GM18517 (cell line): Measurements from ENCODE around the gene MTURN.
A peak's percentile ranks its signal among the peaks of the same experiment; 100 is the strongest.
"Not testable (repeated sequence)": the region's sequence is repeated elsewhere in the genome, so short reads cannot be mapped to it uniquely, and the experiment has no call there.

Experiments
- ATAC-seq: cut with Tn5 transposase; IDR thresholded peaks from one replicate; pipeline ENCODE4 v1.9.1; 2021; ENCODE audit warnings: mild to moderate bottlenecking, moderate library complexity; ENCODE audit not compliant: unreplicated experiment

MTURN gene

DNA sequence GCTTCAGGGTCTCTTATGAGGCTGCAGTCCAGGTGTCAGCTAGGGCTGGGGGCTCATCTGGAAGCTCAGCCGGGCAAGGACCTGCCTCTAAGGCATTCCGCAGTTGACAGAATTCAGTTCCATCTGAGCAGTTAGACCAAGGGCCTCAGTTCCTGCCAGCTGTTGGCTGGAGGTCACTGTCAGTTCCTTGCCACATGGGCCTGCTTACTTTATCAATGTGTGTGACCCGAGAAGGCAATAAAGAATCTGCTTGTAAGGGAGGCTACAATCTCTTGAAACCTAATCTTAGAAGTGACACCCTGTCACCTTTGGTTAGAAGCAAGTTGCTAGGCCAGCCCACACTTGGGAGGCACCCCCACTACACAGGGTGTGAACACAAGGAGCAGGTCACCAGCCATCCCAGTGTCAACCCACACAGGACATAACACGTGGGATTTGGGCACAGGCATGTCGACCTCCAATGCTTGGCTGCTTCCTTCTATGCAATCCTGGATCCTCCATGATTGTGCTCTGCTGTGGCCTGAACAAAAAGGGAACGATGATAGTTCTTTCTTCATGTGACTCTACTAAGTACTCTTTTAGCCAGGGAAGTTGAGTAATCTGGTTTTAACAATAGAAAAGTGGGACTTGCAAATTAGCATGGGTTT, 41.8 kb downstream of the MTURN start:
- ATAC-seq, result no peak

DNA sequence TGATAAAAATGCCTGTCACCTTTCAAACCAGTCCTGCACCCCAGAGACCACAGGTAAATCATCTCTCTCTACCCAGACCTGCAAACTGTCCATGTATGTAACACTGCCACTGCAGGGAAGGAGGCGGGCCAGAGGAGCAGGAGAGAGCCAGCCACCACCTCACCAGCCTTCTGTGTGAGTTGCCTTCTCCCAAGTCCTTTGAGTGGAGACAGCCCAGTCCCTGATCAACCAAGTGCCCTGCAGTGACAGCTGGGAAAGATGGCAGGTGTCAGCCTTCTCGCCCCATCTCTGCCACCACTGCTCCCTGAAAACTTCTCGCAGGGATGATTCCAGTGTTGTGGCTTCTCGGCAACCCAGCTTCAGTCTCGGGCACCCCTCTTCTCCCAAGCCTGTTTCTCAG, 42.4 kb downstream of the MTURN start:
- no peak for ATAC-seq

- no peak for ATAC-seq
These were observed 43.2 kb downstream of the MTURN start for GRCh38 chr7:30177965-30178364.

DNA sequence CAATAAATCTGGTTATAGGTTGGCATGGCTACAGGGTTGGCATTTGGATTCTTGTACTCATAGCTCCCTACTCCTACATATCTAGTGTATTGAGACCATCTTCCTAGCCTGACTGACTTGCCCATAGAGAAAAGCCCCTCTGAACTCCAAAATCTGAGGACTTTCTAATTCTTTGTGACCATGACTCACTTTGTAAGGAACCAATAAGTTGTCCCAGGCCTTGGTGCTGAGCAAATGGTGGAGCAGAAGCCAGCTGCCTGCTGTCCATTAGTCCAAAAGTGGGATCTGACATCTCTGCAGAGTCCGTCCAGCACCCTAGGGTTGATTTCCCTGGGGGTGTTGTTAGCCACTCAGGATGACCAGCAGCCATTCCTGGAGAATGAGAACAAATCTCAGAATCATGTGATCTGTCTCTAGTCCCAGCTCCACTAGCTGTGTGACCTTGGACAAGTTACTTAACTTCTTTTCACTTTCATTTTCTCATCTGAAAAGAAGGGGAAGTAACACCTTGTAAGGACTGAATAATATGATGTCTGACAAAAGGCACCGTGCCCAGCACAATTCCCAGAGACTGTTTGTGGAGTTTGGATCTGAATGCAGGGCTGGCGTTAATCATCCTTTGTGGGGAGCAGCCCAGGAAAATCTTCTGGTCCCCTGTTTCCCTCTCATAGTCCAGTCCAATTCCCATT, 44.1 kb downstream of the MTURN start:
- ATAC-seq, result peak; percentile 86

GRCh38 chr7:30180718-30181117, 45.9 kb downstream of the MTURN start:
- ATAC-seq, result no peak

GRCh38 chr7:30181211-30181610, 46.4 kb downstream of the MTURN start:
- ATAC-seq, result no peak

DNA sequence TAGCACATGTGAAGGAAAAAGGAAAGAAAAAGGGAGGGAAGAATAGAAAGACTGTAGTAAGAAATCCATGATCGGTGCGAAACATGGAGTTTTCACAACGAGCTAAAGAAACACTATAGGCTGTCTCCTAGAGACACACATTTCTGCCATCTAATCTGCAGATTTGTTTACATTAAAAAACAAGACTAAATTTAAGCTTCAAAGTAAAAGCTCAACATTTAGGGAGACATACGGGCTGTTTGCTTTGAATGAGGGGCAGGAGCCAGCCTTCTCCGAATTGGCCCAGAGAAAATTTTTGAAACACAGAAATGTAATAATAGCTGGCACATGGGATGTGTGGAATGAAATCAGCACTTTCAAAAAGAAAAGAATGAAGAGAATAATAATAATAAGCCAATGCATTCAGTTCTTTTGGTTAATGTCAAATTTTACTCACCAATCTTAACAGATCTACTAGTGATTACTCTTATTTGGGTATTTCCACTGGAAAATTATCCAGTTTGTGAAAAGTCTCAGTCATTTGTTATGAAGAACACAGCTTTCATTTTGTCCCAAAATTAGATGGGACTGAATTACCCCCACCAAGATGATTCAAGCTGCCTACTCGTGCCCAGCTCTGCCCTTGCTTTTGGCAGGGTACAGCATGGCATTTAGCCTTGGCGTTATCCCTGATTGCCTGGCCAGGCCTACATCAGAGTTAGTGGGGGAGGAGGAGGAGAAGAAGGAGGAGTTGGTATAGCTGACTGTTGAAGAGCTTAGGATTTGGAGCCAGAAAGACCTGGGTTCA, 47.1 kb downstream of the MTURN start:
- ATAC-seq, result no peak

DNA sequence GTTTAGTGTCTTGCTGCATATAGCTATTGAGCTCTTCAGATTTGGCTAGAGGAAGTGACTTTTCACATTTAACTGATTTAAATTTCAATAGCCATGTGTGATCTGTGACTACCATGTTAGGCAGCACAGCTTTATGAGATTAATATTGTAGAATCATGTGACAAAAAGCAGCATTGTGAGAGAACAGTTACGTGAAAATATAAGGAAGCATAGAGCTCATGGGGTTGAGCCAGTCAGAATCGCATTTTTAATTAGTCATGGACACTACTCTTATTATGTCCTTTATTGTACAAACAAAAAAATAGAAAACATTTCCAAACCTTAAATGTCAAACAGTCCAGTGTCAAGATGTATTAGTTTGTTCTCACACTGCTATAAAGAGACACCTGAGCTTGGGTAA, 48.0 kb downstream of the MTURN start:
- ATAC-seq, result no peak

DNA sequence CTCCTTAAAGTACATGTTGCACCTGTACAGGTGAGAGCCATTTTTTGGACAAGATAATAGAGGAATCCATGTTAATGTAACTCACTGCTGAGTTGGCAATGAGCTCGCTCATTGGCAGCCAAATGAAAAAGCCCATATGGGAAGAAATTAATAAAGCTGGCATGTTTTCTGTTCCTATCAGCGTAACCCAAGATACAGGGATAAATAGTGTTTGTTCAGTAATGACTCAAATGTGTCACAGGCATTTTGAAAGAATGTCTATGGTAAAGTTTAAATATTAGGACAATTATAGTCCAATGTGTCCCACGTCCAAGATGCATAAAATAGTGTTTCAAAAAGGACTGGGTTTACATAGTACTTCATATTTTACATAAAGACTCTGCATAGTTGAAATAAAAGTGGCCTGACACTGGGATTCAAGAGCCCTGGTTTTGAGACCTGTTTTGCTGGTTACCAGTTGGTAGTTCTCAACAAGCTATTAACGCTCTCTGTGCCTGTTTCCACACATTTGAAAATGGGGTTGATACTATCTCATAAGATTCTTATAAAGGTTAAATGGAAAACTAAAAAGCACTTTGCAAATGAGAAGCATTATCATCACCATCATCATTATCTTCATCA, 49.1 kb downstream of the MTURN start:
- ATAC-seq, result no peak

- no peak for ATAC-seq
These were observed 50.2 kb downstream of the MTURN start for GRCh38 chr7:30184791-30185487.

DNA sequence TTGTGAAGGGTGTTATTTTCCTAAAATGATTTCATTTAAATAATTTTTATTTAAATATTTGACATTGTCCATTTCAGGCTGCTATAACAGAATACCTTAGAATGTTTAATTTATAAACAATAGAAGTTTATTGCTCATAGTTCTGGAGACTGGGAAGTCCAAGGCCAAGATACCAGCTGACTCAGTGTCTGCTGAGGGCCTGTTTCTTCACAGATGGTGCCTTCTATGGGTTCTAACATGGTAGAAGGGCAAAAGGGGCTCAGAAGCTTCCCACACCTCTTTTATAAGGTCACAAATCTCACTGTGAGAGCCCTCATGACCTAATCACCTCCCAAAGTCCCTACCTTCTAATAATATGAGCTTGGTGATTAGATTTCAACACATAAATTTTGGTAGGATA, 50.7 kb downstream of the MTURN start:
- ATAC-seq, result no peak

DNA sequence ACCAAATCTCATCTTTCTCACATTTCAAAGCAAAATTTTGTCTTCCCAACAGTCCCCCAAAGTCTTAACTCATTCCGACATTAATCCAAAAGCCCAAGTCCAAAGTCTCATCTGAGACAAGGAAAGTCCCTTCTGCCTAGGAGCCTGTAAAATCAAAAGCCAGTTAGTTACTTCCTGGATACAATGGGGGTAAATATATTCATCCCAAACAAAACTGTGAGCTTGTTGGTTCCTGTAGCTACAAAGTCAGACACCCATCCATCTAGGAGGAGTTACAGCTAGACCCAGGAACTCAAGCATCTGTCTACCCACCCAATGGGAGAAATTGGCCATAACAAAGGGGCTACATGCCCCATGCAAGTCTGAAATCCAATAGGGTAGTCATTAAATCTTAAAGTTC, 51.9 kb downstream of the MTURN start:
- ATAC-seq, result no peak

DNA sequence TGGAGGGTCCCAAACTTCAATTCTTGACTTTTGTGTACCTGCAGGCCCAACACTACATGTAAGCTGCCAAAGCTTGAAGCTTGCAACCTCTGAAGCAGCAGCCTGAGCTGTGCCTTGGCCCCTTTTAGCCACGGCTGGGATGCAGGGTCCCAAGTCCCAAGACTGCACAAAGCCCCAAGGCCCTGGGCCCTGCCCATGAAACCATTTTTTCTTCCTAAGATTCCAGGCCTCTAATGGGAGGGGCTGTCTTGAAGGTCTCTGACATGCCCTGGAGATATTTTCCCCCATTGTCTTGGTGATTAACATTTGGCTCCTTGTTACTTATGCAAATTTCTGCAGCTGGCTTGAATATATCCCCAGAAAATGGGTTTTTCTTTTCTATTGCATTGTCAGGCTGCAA, 52.7 kb downstream of the MTURN start:
- no peak for ATAC-seq

DNA sequence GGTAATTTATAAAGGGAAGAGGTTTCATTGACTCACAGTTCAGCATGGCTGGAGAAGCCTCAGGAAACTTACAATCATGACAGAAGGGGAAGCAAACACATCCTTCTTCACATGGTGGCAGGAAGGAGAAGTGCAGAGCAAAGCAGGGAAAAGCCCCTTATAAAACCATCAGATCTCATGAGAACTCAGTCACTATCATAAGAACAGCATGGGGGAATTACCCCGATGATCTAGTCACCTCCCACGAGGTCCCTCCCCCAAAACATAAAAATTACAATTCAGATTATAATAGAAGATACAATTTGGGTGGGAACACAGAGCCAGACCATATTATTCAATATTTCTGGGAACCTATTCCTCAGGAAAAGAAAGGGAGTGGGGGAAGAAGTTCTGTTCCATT, 53.6 kb downstream of the MTURN start:
- ATAC-seq, result not testable (repeated sequence)

DNA sequence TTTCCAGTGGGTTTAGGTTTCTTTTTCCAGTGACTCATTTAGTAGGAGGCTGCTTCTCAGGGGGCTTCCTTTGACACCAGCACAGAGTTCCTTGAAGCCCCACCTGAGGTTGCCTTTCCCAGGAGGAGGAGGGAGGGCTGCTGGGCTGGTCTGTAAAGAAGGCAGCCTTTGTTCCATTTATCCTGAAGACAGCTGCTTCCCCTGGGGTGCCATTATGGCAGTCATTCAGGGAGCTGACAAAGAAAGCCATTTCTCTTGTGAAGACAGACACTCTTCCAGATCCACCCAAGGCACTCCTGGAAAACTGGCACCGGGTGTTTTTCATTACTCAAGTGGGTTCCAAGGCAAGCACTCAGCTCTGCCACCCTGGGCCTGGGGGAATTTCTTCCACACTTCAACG, 54.0 kb downstream of the MTURN start:
- no peak for ATAC-seq

DNA sequence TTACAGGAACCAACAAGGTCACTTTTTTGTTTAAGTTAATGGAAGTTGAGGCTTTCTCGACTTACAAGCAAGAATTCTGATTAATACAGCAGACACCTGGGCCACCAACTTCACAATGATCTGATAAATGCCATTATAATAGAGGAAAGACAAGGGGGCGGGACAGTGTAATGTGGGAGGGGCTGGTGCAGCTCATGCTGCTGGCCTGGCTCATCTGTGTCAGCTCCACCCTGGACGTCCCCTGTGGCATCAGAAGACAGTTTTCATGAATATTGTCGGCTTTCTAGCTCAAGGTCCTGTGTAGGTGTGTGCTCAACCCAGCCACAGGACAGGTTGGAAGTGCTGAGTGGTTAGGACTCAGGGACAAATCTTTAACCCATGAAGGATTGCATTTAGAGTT, 57.0 kb downstream of the MTURN start:
- no peak for ATAC-seq

GRCh38 chr7:30193336-30193943, 58.7 kb downstream of the MTURN start:
- ATAC-seq, result no peak

- no peak for ATAC-seq
These were observed 61.6 kb downstream of the MTURN start for GRCh38 chr7:30196408-30196807.

GRCh38 chr7:30197438-30197837, 62.7 kb downstream of the MTURN start:
- no peak for ATAC-seq

DNA sequence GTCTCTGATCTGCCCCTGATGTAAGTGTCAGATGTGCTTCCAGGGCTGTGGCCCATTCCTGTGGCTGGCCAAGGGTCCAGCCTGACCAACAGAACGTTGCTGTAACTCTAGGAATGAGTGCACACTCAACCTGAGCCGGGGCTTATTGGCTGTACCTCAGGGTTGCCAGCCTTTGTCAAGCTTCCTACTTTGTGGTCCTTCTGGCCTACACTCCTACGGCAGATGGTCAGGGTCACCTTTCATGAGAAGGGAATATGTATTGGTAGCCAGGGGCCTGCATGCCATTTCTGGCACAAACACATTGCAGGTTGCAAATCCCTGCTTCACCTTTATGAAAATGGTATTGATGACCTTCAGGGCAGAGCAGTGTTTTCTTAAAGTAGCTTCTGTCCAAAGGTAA, 64.5 kb downstream of the MTURN start:
- no peak for ATAC-seq

DNA sequence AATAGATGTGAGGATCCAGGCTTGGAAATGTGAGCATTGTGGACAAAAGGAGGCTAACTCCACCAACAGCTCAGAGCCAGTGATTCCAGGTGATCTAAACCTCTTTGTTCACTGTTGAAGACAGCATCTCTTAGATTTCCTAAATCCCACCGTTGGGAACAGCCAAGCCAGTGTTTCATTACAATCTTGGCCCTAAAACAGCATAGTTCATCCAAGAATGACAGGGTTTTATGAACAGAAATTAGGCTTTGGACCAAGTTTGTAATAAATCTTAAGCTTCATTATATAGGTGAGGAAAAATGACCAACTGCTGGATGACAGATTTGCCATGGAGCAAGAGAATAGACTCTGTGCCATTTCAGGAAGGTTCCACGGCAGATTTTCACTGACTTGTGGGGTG, 65.8 kb downstream of the MTURN start:
- no peak for ATAC-seq
